ENCODE results near the gene OGFOD3.

OGFOD3 gene

DNA sequence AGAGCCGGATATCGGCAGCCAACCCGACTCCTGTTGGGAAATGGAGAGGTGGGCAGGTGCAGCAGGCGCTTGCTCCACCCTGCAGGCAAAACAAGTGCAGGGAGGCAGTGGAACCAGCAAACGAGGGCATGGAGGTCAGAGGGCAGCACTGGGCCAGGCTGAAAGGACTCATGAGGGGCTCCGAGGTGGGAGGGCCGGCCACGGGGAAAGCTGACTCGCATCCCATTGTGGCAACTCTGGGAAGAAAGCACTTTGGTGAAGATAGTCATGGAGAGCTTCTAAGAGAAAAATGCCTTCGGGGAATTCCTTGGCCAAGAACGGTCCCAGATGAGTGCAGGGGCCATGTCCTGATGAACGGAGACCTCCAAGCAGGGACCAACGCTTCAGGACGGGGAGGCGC lies 27.7 kb upstream of the OGFOD3 start:
- DNase-seq = no peak

DNA sequence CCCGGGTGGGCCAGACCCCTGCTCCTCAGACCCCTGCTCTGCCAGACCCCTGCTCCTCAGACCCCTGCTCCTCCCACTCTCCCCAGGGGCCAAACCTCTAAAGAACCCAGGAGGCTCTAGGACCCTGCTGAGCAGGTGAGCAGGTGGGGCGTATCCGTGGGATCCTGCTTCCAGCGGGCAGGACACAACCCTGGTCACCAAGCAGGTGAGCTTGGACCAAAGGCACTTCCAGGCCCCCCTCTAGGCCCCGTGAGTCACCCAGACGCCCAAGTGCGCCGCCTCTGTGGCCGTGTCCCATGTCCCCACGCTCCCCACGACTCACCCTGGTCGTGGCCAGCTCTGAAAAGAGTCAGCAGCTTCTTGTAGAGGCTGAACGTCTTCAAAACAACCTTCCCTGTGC lies 27.2 kb upstream of the OGFOD3 start:
- no peak for DNase-seq

DNA sequence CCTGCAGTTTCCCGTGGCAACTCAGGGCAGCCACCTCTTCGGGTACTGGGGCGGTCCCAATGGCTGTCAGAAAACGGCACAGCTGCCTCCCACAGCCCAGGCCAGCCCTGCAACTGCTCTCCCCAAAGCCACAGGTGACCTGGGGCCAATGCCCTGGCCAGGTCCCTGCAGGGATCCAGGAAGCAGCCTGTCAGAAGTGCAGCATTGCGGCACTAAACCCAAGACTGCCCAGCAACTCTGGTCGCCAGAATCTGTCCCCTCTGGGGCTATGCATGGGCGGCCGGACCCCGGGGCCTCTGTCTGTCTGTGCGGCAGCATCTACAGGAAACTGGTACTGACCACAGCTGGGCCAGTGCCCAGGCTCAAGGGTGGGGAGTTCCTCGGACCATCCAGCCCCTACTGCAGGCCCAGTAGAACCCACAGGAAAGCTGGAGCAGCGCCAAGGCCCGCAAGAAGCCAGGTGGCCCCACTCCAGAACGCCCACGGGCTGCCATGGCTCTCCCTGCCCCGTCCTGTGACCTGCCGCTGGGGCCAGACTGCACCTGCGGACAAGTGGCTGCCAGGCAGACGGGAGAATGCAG lies 26.6 kb upstream of the OGFOD3 start:
- no peak for DNase-seq

DNA sequence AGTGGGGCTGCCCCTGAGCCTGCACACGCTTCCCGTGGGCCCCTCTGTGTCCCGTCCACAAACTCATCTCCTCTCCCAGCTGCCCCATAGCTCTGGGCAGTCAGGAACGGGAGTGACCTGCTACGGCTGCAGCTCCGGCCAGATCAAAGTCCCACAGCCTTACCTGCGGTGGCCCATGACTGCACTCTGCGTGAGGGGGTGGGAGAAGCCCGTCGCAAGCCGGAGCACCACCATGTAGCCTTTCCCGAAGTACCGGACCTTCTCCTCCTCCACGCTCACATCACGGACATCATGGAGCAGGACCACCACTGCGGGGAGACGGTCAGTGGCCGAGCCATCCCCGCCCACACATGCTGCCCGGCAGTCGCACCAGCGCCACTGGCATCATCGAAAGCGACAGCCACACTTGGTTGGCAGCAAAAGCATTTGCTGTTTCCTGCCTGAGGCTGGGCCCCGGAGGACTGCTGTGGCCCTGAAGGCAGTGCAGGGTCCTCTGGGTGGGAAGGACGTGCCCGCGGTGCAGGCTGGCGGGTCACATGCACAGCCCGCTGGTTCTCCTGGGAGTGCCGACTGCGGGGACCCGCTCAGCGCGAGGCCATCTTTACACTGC lies 26.0 kb upstream of the OGFOD3 start:
- no peak for DNase-seq

DNA sequence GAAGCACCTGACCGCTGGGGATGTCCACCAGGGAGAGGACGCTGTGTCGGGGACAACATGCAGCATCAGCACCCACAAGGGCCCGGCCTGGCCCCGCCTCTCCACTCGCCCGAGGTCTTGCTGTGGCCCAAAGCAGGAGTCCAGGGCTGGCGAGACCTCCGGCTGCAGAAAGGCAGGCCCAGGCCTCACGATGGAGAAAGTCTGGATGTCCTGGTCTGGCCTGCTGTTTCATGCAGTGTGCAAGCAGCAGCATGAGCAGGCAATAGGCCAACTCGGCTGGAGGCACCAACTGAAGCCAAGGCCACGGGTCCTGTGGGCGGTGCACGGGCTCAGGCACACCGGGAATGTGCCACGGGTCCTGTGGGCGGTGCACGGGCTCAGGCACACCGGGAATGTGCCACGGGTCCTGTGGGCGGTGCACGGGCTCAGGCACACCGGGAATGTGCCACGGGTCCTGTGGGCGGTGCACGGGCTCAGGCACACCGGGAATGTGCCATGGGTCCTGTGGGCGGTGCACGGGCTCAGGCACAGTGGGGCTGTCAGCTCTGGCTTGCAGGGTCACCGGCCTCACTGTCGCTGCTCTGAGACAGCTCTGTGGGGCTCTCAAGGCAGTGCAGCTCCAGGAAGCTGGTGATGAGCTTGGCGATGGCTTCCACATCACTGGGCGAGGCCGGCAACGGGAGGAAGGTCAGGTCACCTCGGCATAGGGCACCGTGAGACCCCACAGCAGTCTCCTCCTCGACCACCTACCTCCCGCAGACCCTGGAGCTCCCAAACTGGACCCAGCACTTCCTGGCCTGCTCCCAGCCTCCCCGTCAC lies 25.3 kb upstream of the OGFOD3 start:
- no peak for DNase-seq

DNA sequence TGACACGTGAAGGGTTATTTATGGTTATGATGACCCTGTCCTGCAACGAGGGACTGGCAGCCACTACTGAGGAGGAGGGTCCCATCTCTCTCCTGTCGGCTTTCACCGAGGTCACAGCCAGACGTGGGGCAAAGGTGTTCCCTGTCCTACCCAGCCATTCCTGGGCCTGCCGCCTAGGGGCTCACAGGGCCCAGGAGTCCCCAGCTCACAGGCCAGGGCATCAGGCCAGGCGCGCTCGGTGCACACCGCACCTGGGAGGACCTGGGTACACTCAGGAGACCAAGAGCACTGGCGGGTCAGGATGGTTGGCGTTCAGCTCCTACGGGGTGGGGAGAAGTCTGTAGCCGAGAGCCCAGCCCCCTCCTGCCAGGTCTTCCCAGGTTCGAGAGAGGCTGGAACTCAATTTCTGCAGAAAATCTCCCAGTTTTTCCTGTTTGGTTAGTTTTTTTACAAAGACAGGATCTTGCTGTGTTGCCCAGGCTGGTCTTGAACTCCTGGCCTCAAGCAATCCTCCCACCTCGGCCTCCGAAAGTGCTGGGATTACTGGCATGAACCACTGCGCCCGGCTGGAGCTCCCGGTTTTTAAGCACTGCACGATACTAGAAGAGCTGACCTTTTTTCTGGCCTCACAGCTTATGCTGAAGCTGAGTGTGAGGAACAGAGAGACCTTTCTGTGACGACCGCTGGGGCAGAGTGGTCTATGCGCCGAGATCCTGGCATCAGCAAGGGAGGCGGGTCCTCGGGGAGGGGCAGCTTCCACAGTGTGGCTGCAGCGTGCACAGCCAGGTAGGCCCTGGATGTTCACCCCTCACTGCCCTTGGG lies 24.5 kb upstream of the OGFOD3 start:
- no peak for DNase-seq

DNA sequence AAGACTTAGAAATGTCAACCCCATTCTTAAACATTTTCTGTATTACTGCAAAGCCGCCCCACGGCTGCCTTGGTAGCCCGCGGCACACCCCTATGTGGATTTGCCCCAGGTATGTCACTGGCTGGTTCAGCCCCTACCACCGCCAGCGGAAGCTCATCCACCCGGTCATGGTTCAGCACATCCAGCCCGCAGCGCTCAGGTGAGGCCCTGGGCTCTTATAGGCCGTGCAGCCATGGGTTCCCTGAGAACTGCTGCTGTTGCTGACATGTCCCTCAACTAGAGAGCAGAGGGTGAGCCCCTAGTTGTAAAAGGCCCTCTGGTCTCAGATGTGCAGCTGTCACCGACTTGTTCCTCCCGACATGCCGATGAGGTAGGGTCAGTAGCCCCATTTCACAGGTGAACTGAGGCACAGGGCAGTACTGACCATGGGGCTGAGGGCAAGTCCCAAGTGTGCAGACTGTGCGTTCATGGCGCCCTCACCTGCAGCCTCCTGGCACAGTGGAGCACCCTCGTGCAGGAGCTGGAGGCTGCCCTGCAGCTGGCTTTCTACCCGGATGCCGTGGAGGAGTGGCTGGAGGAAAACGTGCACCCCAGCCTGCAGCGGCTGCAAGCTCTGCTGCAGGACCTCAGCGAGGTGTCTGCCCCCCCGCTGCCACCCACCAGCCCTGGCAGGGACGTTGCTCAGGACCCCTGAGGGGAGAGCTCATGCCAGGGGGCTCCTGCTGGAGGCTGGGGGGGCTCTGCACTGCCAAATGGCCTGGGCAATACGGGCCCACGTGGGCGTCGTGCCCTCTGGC lies 23.5 kb upstream of the OGFOD3 start:
- no peak for DNase-seq

DNA sequence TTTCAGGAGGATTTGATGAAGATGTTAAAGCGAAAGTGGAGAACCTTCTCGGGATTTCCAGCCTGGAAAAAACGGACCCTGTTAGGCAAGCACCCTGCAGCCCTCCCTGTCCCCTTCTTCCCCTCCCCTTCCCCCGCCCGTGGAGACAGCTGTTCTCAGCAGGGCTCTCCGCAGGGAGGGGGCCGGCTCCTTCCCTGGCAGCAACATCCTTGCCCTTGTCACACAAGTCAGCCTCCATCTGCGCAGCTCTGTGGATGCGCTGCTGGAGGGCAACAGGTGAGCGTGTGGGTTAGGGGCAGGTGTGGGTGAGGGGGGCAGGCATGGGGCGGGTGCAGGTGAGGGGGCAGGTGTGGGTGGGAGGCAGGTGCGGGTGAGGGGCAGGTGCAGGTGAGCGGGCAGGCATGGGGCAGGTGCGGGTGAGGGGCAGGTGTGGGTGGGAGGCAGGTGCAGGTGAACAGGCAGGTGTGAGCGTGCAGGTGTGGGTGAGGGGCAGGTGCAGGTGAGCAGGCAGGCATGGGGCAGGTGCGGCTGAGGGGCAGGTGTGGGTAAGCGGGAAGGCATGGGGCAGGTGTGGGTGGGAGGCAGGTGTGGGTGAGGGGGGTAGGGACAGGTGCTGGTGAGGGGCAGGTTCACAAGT lies 22.7 kb upstream of the OGFOD3 start:
- DNase-seq = no peak

DNA sequence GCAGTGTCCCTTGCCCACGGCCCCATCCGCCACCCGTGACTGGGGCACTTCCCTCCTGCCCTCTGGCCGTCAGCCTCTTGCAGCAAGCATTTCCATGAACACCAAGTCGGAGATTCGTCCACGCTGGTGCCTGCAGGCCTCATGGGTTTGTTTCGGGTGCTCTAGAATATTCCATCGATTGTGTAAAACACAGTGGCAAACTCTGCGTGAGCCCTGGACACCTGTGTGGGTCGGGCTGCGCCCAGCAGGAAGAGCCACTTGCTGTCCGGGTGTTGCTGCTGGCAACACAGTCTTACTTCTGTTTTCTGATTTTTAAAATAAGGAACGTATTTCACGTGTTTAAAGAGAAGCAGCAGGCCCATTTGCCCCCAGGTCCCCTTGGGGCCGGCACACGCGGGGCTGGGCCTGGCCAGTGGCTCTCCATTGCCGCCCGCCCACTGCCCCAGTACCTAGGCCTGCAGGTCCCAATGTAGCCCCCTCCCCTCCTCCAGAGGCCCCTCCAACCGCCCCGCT lies 22.1 kb upstream of the OGFOD3 start:
- DNase-seq = no peak

DNA sequence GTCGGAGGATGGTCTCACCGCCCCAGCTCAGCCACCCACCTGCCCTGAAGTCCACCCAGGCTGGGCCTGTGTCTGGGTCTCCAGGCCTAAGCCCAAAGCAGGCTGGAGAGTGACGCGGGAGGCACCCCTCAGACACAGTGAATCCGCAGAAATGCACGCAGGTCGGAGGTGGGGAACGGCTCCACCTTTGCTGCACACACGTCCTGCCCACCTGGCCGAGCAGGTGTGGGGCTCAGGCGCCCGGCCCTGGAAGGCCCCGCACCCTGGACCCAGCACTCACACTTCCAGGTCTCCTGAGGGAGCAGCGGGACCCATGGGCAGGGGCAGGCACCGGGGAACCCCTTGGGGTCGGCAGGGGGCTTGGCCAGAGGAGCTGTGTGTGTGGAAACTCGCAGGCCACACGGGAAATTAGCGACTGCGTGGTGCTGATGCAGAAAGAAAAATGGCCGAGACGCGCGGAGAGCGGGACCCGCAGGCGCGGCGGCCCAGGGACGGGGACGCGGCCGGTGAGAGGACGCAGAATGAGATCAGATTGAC lies 21.5 kb upstream of the OGFOD3 start:
- no peak for DNase-seq

DNA sequence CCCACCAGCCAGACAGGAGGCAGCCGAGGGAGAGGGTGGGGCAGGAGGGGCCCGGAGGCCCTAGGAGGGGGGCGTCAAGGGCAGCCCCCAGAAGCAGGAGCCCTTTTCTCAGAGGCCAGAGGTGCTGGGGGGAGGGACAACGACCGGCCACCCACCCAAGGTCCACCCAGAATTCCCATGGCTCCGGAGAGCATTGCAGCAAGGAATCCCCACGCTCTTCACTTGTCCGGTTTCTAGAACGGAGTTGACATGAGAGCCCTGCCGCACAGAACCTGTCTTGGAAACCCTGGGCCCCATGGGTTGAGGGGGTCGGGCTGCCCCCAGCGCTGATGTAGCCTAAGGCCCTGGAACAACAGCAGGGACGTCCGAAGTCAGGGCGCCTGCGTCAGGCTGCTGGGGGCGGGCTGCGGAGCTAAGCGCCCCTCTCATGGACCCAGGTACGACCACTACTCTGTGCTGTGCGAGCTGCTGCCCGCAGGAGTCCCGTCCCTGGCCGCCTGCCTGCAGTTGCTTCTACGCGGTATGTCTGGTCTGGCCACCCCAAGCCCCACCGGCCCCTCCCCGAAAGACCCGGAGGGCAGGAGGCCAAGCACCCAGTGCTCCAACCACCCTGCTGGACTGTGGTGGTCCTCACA lies 20.9 kb upstream of the OGFOD3 start:
- no peak for DNase-seq

DNA sequence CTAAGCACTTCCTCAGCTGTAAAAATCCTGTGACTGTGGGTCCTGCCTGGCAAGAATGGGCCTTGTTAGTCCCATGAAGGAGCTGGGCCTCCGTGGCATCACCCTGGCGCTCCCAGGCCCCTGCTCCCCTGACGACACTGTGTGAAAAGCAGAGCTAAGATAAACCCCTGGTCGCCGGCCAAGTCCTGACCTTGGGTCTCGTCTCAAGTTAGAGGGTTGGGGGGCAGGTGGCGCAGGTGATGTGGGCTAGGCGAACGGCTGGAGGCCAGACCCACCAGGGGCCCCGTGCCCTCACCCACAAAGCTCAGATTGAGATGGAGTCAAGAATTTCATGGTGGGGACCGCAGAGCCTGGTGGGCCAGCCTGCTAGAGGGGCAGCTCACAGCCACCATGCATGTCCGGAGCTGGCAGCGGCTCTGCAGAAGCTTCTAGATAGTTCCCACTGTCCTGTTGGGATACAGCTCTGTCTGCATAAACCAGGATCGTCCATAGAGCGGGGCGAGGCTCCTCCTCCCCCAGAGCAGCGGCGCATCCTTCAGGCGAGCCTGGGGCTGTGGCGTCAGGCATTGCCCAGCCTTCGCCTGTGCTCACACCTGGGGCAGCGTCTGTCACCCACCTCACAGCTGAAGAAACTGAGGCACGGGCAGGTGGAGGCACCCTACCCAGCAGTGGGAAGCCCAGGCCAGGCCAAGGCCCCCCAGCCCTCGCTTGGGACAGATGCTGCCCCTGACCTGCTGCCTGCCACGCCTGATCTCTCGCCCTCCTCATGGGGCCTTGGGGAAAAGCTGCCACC lies 20.2 kb upstream of the OGFOD3 start:
- DNase-seq = no peak

DNA sequence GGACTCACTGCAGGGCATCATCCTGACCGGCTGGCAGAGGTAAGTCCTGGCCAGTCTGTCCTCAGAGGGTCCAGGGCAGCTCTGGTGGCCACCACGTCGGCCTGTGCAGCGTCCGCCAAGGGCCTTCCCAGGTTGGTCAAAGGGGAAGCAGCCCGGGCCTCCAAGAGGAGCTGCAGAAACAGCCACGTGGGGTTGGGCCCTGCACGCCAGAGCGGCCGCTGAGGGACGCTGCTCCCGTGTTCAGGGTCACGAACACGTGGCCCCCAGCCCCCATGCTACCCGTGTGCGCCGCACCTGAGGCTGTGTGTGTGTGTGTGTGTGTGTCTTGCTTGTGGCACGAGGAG lies 18.9 kb upstream of the OGFOD3 start:
- no peak for DNase-seq

DNA sequence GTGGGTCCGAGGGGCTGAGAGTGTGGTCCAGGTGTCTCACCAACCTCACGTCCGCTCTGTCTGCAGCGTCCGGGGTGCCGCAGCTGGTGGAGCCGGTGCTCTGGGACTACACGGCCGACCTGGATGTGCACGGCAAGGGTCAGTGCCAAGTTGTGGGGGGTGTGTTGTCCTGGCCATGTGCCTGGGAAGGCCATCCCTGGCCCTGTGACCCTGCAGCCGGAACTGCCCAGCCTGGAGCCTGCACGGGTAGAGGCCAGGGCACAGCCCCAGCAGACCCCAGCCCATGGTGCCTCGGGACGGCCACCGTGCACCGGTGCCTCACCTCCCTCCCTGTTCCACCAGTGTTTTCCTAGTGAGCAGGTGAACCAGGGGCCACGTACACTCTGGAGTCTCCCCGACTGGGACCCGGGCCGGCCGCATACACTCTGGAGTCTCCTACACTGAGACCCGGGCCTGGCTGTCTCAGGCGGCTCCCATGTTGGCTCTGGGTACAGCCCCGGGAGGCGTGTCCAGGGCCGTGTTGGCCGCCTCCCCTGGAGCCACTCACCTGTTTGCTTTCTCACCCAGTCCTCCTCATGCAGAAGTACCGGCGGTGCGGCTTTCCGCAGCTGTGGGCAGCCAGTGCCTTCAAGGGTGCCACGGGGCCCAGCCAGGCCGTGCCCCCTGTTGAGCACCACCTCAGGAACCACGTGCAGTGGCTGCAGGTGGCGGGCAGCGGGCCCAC lies 18.4 kb upstream of the OGFOD3 start:
- DNase-seq = no peak

DNA sequence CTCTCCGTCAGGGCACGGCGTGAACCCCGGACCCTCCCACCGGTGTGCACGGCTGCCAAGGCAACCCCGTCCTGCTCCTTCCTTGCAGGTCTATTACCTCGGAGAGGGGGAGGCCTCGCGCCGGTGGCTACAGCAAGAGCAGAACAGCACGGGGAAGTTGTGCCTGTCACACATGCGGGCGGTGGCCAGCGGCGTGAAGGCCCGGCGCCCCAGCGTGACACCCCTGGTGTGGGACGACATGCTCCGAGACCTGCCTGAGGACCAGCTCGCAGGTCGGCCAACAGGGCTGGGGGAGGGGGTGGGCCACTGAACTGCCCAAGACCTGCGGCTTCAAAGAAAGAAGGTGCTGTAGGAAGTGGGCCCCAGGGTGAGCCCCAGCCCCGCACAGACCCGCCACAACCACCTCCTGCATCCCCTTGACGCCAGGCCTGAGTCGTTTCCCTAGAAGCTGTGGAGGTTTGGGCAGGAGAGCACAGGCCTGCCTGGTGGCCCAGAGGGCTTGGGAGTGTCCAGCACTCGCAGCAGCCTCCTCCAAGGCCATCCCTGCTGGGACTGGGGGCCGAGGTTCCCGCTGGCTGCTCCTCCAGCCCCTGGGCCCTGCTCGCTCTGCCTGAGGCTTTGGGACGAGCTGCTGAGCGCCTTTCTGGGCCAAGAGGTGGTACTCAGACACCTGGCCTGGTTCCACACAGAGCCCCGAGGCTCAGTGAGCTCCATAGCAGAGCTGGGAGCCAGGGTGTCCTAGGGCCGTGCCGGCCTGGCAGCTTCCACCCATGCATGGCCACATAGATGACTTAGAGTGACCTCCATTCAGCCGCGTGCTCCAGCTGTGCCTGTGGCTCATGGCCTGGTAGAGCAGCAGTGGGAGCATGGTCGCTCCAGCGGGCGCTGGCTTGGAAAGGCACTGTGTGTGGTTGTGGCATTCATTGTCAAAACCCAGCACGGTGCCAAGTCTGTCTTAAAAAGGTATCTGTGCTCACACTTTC lies 17.5 kb upstream of the OGFOD3 start:
- DNase-seq = no peak

DNA sequence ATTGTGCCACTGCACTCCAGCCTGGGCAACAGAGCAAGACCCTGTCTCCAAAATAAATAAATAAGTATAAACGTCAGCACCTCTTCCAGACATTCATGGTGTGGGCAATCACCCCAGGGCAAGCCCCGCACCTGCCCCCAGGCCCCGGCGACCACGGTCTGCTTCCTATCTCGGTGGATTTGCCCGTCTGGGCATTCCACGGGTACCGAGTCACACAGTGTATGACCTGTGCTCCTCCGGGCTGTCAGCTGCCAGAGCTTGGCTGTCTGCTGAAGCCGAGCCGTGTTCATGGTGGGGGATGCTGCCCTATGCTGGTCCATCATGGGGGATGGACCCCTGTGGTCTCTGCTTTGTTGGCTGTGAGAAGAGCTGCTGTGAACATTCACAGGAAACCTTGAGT lies 16.7 kb upstream of the OGFOD3 start:
- DNase-seq = no peak

DNA sequence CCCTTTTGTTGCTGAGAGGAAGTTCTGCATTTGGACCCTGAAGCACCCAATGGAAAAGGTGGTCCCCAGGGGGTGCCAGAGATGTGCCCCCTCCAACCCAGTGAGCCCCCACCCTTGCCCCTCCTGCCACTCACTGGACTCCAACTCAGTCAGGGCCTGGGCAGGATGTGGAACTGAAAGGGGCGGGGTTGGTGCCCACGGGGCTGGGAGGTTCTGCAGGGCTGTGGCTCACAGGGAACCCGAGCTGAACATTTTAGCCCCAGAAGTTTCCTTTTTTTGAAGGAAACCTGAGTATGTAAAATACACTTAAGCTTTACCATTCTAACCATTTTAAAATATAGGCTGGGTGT lies 15.8 kb upstream of the OGFOD3 start:
- DNase-seq = no peak

DNA sequence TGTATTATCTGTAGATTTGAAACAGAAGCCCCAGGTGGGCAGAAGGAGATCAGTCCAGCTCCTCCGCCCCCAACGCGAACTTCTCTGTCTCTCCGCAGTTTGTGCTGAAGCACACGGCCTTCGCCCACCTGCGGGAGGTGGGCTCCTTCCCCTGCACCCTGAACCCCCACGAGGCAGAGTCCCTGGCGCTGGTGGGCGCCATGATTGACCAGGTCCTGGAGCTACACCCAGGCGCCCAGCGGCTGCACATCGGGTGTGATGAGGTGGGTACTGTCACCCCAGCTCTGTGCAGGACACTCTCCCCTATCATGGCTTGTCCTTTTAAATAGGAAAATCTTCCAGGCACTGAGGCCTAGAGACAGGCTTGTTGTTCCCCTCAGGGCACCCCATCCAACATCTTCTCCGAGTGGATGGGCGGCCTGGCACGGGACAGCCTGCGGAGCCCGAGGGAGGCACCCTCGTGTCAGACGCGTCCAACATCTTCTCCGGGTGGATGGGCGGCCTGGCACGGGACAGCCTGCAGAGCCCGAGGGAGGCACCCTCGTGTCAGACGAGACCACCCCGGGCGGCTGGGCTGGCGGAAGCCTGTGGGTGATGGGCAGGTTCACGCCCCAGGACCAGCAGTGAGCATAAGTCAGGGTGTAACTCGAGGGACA lies 15.3 kb upstream of the OGFOD3 start:
- no peak for DNase-seq

All from NCI-H2081 (cell line).